ENCODE measurements around the gene SEZ6L.

- TF ChIP-seq CTCF (conservative IDR thresholded peaks at IDR 0.05 in 1 of 2, IDR thresholded peaks at IDR 0.05 in 1 of 2; ENCODE audit: extremely low read depth in 1 of 2, insufficient read depth in 1 of 2, low read depth in 1 of 2, low read length in 2 of 2) (no peak), EZH2 (IDR thresholded peaks at IDR 0.05; ENCODE audit: borderline replicate concordance, low read length) (no peak)
These were observed 114.1 kb downstream of the SEZ6L start for GRCh38 chr22:26283330-26283729.
